Measurements from ENCODE around the gene MACIR. TPM values are rescaled to one million over a fixed set of nuclear protein-coding genes. Genes with fewer than 3 reads are reported as not detected.
A peak's percentile ranks its signal among the peaks of the same experiment; 100 is the strongest.

MACIR gene
- polyA plus RNA-seq, 3 donors: 1.2 to 1.9 (median 1.9) TPM

- Histone ChIP-seq H3K9ac (ENCODE audit: insufficient read depth, low read length, poor library complexity, severe bottlenecking) (no peak overlapping the region), H3K79me2 (ENCODE audit: insufficient read depth, low read length) (no peaks in the 10 kb centered on the region), H3K4me2 (replicated peaks; ENCODE audit: extremely low read depth, low read length, poor library complexity, severe bottlenecking) (no peak overlapping the region), H3K27me3 (ENCODE audit: control insufficient read depth in 2 of 2, insufficient read depth in 2 of 2, low read length in 2 of 2) (no peaks in the 10 kb centered on the region), H3K9me3 (replicated peaks in 1 of 2; ENCODE audit: control insufficient read depth in 1 of 2, insufficient read depth in 1 of 2, low read length in 2 of 2) (no peaks in the 10 kb centered on the region), H3K4me3 (replicated peaks in 1 of 3; ENCODE audit: low read depth in 2 of 3, low read length in 3 of 3) (no peak overlapping the region), H2AFZ (ENCODE audit: insufficient read depth, low read depth, low read length, poor library complexity, severe bottlenecking) (no peak overlapping the region), H3K36me3 (replicated peaks in 1 of 2; ENCODE audit: control insufficient read depth in 1 of 2, insufficient read depth in 2 of 2, low read length in 2 of 2) (no peaks in the 10 kb centered on the region), H3K4me1 (ENCODE audit: control insufficient read depth in 1 of 2, insufficient read depth in 2 of 2, low read length in 2 of 2) (no peaks in the 10 kb centered on the region), H4K20me1 (ENCODE audit: insufficient read depth, low read length) (no peaks in the 10 kb centered on the region), H3K27ac (ENCODE audit: low read depth in 1 of 2, low read length in 2 of 2) (no peak overlapping the region)
- intact Hi-C loops (cut with micrococcal nuclease): no loop called here
- Mint-ChIP-seq H3K36me3 (no peaks in the 10 kb centered on the region), H3K4me3 (no peak overlapping the region), H3K9me3 (peaks cover 0 to 5% (median 1%) of the 10 kb centered on the region in 7 donors), H3K27ac (no peak overlapping the region), H3K4me1 (no peaks in the 10 kb centered on the region), H3K27me3 (ENCODE audit: low read depth in 3 of 3) (peaks cover 0 to 1% (median 1%) of the 10 kb centered on the region in 3 donors)
- 40% methylated on average over 1 of the region's 3 CpGs for WGBS (ENCODE audit: insufficient coverage)
- TF ChIP-seq, protein P1, sequence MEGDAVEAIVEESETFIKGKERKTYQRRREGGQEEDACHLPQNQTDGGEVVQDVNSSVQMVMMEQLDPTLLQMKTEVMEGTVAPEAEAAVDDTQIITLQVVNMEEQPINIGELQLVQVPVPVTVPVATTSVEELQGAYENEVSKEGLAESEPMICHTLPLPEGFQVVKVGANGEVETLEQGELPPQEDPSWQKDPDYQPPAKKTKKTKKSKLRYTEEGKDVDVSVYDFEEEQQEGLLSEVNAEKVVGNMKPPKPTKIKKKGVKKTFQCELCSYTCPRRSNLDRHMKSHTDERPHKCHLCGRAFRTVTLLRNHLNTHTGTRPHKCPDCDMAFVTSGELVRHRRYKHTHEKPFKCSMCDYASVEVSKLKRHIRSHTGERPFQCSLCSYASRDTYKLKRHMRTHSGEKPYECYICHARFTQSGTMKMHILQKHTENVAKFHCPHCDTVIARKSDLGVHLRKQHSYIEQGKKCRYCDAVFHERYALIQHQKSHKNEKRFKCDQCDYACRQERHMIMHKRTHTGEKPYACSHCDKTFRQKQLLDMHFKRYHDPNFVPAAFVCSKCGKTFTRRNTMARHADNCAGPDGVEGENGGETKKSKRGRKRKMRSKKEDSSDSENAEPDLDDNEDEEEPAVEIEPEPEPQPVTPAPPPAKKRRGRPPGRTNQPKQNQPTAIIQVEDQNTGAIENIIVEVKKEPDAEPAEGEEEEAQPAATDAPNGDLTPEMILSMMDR (IDR thresholded peaks at IDR 0.05): no peak
- DNase-seq: no peak
Observed at GRCh38 chr5:103315455-103315854, 56.9 kb downstream of the MACIR start.

- no peak overlapping the region for H2AFZ ChIP-seq (ENCODE audit: insufficient read depth, low read depth, low read length, poor library complexity, severe bottlenecking)
- no peaks in the 10 kb centered on the region for H3K27me3 ChIP-seq (ENCODE audit: control insufficient read depth in 2 of 2, insufficient read depth in 2 of 2, low read length in 2 of 2)
- no peaks in the 10 kb centered on the region for H3K79me2 ChIP-seq (ENCODE audit: insufficient read depth, low read length)
- H3K9ac ChIP-seq (ENCODE audit: insufficient read depth, low read length, poor library complexity, severe bottlenecking): no peak overlapping the region
- Mint-ChIP-seq H3K9me3 (peaks cover 0 to 8% (median 3%) of the 10 kb centered on the region in 7 donors), H3K4me1 (no peaks in the 10 kb centered on the region), H3K27ac (peak overlapping the region in 1 of 7 donors; percentile 70), H3K4me3 (no peak overlapping the region), H3K27me3 (ENCODE audit: low read depth in 3 of 3) (peaks cover 0 to 1% (median 1%) of the 10 kb centered on the region in 3 donors), H3K36me3 (no peaks in the 10 kb centered on the region)
- intact Hi-C loops (cut with micrococcal nuclease): no loop called here
- no peaks in the 10 kb centered on the region for H4K20me1 ChIP-seq (ENCODE audit: insufficient read depth, low read length)
- TF ChIP-seq, protein P1 (IDR thresholded peaks at IDR 0.05): no peak
- no peak for DNase-seq
- H3K9me3 ChIP-seq (replicated peaks in 1 of 2; ENCODE audit: control insufficient read depth in 1 of 2, insufficient read depth in 1 of 2, low read length in 2 of 2): no peaks in the 10 kb centered on the region
- no peaks in the 10 kb centered on the region for H3K36me3 ChIP-seq (replicated peaks in 1 of 2; ENCODE audit: control insufficient read depth in 1 of 2, insufficient read depth in 2 of 2, low read length in 2 of 2)
- H3K27ac ChIP-seq (ENCODE audit: low read depth in 1 of 2, low read length in 2 of 2): no peak overlapping the region
- H3K4me2 ChIP-seq (replicated peaks; ENCODE audit: extremely low read depth, low read length, poor library complexity, severe bottlenecking): no peak overlapping the region
- 89% methylated on average over 1 of the region's 1 CpG for WGBS (ENCODE audit: insufficient coverage)
- H3K4me1 ChIP-seq (ENCODE audit: control insufficient read depth in 1 of 2, insufficient read depth in 2 of 2, low read length in 2 of 2): no peaks in the 10 kb centered on the region
- H3K4me3 ChIP-seq (replicated peaks in 1 of 3; ENCODE audit: low read depth in 2 of 3, low read length in 3 of 3): no peak overlapping the region
Observed at GRCh38 chr5:103327451-103327850, 68.9 kb downstream of the MACIR start.
